AG09319 (cell line): ENCODE data around the gene ABHD2.
A peak's percentile ranks its signal among the peaks of the same experiment; 100 is the strongest.

Experiments
- DNase-seq: peaks from one replicate; pipeline ENCODE4 v3.0.0-alpha.2; 2010; ENCODE audit warnings: low read depth; ENCODE audit errors: extremely low read depth
- TF ChIP-seq, protein P1 (sequence below): IDR thresholded peaks from 2 replicates; pipeline ENCODE4 v1.5.1; 2011; ENCODE audit warnings: low read depth, mild to moderate bottlenecking, inconsistent platforms, low read length, moderate library complexity

The ABHD2 gene

DNA sequence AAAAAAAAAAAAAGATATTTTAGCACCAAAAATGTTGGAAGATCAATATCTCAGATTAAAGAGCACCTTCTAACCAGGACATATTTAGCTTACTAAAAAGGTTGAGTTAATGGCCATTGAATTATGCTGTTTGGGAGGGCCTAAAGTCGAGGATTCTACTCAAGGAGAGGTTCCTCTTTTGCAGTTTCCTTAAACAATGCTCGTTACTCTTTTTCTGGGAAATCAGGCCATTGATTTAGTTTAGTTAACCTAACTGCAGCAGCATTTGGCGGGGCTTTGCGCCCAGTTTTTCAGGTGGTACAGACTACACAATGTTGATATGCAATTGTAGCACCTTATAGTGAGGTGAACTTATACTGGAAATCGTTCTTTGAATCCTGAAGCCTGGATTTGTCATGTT lies 6.8 kb downstream of the ABHD2 start:
- DNase-seq, result no peak
- TF ChIP-seq, protein P1, sequence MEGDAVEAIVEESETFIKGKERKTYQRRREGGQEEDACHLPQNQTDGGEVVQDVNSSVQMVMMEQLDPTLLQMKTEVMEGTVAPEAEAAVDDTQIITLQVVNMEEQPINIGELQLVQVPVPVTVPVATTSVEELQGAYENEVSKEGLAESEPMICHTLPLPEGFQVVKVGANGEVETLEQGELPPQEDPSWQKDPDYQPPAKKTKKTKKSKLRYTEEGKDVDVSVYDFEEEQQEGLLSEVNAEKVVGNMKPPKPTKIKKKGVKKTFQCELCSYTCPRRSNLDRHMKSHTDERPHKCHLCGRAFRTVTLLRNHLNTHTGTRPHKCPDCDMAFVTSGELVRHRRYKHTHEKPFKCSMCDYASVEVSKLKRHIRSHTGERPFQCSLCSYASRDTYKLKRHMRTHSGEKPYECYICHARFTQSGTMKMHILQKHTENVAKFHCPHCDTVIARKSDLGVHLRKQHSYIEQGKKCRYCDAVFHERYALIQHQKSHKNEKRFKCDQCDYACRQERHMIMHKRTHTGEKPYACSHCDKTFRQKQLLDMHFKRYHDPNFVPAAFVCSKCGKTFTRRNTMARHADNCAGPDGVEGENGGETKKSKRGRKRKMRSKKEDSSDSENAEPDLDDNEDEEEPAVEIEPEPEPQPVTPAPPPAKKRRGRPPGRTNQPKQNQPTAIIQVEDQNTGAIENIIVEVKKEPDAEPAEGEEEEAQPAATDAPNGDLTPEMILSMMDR, result no peak

DNA sequence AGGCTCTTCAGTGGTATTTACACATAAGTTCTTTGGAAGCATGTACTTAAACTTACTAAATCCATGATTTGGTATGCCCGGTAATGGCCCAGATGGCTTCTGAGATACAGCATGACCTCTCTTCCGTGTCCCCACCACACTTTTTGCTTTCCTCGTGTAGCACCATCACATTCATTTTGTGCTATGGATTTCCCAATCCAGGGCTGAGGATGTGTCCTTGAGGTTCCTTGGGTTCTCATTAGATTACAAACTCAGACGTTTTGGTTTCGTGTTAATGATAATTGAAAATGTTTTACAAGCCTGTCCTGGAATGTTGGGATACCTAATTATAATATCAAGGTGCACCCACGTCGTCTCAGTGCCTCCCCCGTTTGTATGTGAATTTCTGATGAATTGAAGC lies 7.3 kb downstream of the ABHD2 start:
- no peak for DNase-seq
- TF ChIP-seq, protein P1, result no peak

DNA sequence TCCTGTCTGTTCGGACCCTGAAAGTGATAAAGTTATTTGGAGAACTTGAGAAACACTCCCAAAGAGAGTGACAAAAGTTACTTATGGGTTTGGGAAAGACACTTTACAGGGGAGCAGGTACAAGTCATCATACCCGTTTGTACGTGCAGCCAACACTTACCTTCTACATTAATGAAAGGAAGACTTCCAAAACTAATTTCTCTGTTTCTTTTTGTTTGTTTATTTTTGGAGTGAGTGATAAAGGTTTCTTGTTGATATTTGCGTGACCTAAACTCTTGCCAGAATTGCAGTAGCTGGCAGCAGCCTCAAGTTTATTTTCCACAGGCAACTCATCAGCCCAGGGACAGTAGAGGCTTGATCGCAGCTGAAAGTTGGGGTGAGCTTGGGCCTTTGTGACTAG lies 8.4 kb downstream of the ABHD2 start:
- TF ChIP-seq, protein P1, result no peak
- no peak for DNase-seq

DNA sequence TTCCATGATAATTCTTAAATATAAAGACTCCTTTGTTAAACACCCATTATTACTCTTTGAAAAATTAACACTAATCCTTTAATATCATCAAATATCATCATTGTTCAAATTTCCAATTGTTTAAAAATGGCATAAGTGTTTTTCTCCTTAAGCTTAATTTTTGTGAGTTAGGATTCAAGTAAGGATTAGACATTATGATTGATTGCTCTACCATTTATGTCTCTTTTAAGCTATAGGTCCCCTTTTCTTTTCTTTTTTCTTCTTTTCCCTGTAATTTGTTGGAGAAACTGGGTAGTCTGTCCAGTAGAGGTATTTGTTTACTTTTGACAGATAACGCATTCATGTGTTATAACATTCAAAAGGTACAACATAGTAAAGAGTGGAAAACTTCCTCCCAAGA lies 9.1 kb downstream of the ABHD2 start:
- TF ChIP-seq, protein P1, result no peak
- no peak for DNase-seq

DNA sequence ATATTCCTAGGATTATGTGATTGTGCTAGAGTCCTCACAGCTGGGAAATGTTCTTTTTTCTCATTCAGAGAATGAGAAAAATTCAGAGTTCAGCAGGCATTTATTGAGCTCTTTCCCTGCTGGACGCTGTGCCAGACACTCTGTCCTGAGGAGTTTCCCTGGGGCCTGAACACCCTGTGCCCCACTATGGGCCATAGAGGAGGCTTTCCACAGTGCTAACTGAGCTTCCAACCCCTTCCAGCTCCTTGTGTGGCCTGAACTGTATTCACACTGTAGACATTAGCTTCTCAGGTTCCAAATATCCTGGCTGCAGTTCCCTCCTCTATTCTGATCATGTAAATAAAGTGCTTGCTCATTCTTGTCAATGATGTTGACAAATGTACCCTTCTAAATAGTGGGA lies 10.0 kb downstream of the ABHD2 start:
- TF ChIP-seq, protein P1, result no peak
- no peak for DNase-seq

- TF ChIP-seq, protein P1, result no peak
- DNase-seq, result no peak
Measured at GRCh38 chr15:89099968-89100367, 11.7 kb downstream of the ABHD2 start.

GRCh38 chr15:89101302-89102193 lies 13.3 kb downstream of the ABHD2 start:
- TF ChIP-seq, protein P1, result no peak
- peak; percentile 84 for DNase-seq
